ENCODE results near the gene SPRR5.

DNA sequence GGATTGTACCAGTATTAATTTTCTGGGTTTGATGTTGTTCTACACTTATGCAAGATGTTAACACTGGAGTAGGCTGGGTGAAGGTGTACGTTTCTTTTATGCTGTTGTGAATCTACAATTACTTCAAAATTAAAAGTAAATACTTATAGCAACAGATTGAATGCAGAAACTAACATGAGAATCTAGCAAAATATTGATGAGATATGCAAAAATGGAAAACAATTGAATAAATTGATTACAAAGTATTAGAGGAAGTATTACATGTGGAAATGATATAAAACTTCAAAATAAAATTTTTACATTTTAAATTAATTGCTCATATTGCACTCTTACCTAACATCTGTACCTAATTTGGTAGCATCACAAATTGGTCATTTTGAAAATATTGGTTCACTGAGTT is 48.8 kb downstream of the SPRR5 start:
- TF ChIP-seq TEAD4 (IDR thresholded peaks at IDR 0.05) (no peak), EP300 (IDR thresholded peaks at IDR 0.05; ENCODE audit: borderline replicate concordance) (no peak), FOXM1 (IDR thresholded peaks at IDR 0.05; ENCODE audit: borderline replicate concordance, low read depth) (no peak), CEBPB (IDR thresholded peaks at IDR 0.05) (no peak), TAF1 (IDR thresholded peaks at IDR 0.05; ENCODE audit: low read depth) (no peak)
- TF ChIP-seq, protein P1, sequence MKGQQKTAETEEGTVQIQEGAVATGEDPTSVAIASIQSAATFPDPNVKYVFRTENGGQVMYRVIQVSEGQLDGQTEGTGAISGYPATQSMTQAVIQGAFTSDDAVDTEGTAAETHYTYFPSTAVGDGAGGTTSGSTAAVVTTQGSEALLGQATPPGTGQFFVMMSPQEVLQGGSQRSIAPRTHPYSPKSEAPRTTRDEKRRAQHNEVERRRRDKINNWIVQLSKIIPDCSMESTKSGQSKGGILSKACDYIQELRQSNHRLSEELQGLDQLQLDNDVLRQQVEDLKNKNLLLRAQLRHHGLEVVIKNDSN (IDR thresholded peaks at IDR 0.05) = no peak
